HG02759 (cell line): ENCODE results near the gene GBP7.

Experiments used
- ATAC-seq: cut with Tn5 transposase; IDR thresholded peaks from one replicate; pipeline ENCODE4 v1.9.1; 2021; ENCODE audit warnings: mild to moderate bottlenecking, moderate library complexity; ENCODE audit not compliant: unreplicated experiment

GBP7 gene

GRCh38 chr1:89125240-89125912, 50.4 kb downstream of the GBP7 start:
- peak; percentile 33 for ATAC-seq

GRCh38 chr1:89121641-89122040, 54.2 kb downstream of the GBP7 start:
- ATAC-seq: no peak

- no peak for ATAC-seq
Measured at GRCh38 chr1:89114662-89115061, 61.1 kb downstream of the GBP7 start.

- no peak for ATAC-seq
Measured at GRCh38 chr1:89112871-89113613, 62.8 kb downstream of the GBP7 start.

- ATAC-seq: no peak
Measured at GRCh38 chr1:89104687-89105086, 71.1 kb downstream of the GBP7 start.

GRCh38 chr1:89104147-89104546, 71.7 kb downstream of the GBP7 start:
- ATAC-seq: no peak

- ATAC-seq: no peak
Measured at GRCh38 chr1:89102021-89102420, 73.8 kb downstream of the GBP7 start.

- ATAC-seq: no peak
Measured at GRCh38 chr1:89100412-89100811, 75.4 kb downstream of the GBP7 start.

- no peak for ATAC-seq
Measured at GRCh38 chr1:89098857-89099256, 76.9 kb downstream of the GBP7 start.

GRCh38 chr1:89095737-89096136, 80.1 kb downstream of the GBP7 start:
- no peak for ATAC-seq

GRCh38 chr1:89089962-89090361, 85.8 kb downstream of the GBP7 start:
- no peak for ATAC-seq

- no peak for ATAC-seq
Measured at GRCh38 chr1:89088572-89088971, 87.2 kb downstream of the GBP7 start.

GRCh38 chr1:89087241-89087640, 88.6 kb downstream of the GBP7 start:
- no peak for ATAC-seq

- no peak for ATAC-seq
Measured at GRCh38 chr1:89085781-89086180, 90.0 kb downstream of the GBP7 start.
